H7 (cell line): Measurements from ENCODE around the gene INSC. TPM values are rescaled to one million over a fixed set of nuclear protein-coding genes. Genes with fewer than 3 reads are reported as not detected.

Experiments used
- DNase-seq: peaks from one replicate; pipeline ENCODE4 v3.0.0; 2012
- H3K27me3 ChIP-seq: 2 replicates; pipeline ENCODE4 v1.6.0; 2011; ENCODE audit warnings: mild to moderate bottlenecking, low read length; ENCODE audit not compliant: control insufficient read depth, insufficient read depth
- H3K36me3 ChIP-seq: replicated peaks from 2 replicates; pipeline ENCODE4 v1.5.1; 2011; ENCODE audit warnings: low read length; ENCODE audit not compliant: control insufficient read depth, insufficient read depth
- H3K4me3 ChIP-seq: 2 replicates; pipeline ENCODE4 v1.5.1; 2011; ENCODE audit warnings: low read depth, mild to moderate bottlenecking, control low read depth, low read length, moderate library complexity; ENCODE audit not compliant: insufficient read depth
- total RNA-seq: library from RNA; depleted of rRNA; stranded (reverse); fragments of >200 nt; shearing (Covaris generic); gene quantifications from 2 replicates; pipeline ENCODE4 v1.2.3, GENCODE V29; 2014

Gene INSC
- total RNA-seq, 1 experiment from 2014 or later = not detected

- Histone ChIP-seq H3K27me3 (no peaks in the 10 kb centered on the region; the same call in 1 of the 2 replicates), H3K36me3 (no peaks in the 10 kb centered on the region), H3K4me3 (no peak overlapping the region)
- DNase-seq = peak; percentile 69
Observed at GRCh38 chr11:15101072-15101709, 13.5 kb upstream of the INSC start.

- no peaks in the 10 kb centered on the region for H3K27me3 ChIP-seq
- no peaks in the 10 kb centered on the region for H3K36me3 ChIP-seq
- no peak for DNase-seq
- H3K4me3 ChIP-seq = no peak overlapping the region
Observed at GRCh38 chr11:15104166-15104565, 10.6 kb upstream of the INSC start.

GRCh38 chr11:15106201-15106965 lies 8.3 kb upstream of the INSC start:
- Histone ChIP-seq H3K36me3 (no peaks in the 10 kb centered on the region), H3K27me3 (no peaks in the 10 kb centered on the region), H3K4me3 (no peak overlapping the region)
- no peak for DNase-seq

- no peak for DNase-seq
- Histone ChIP-seq H3K27me3 (peaks cover 2% of the 10 kb centered on the region; the same call in 1 of the 2 replicates), H3K4me3 (no peak overlapping the region), H3K36me3 (no peaks in the 10 kb centered on the region)
Observed at GRCh38 chr11:15107730-15108515, 6.8 kb upstream of the INSC start.

- H3K27me3 ChIP-seq = peaks cover 9% of the 10 kb centered on the region
- H3K36me3 ChIP-seq = no peaks in the 10 kb centered on the region
- no peak overlapping the region for H3K4me3 ChIP-seq
- DNase-seq = no peak
Observed at GRCh38 chr11:15108592-15109130, 6.1 kb upstream of the INSC start.

GRCh38 chr11:15109602-15110001 lies 5.1 kb upstream of the INSC start:
- peaks cover 17% of the 10 kb centered on the region for H3K27me3 ChIP-seq
- H3K4me3 ChIP-seq = no peak overlapping the region
- no peak for DNase-seq
- H3K36me3 ChIP-seq = no peaks in the 10 kb centered on the region

GRCh38 chr11:15111215-15111614 lies 3.5 kb upstream of the INSC start:
- Histone ChIP-seq H3K27me3 (peaks cover 25% of the 10 kb centered on the region), H3K36me3 (no peaks in the 10 kb centered on the region), H3K4me3 (no peak overlapping the region)
- DNase-seq = no peak

- no peak for DNase-seq
- Histone ChIP-seq H3K4me3 (no peak overlapping the region), H3K27me3 (peaks cover 25% of the 10 kb centered on the region), H3K36me3 (no peaks in the 10 kb centered on the region)
Observed at GRCh38 chr11:15112131-15112541, 2.6 kb upstream of the INSC start.

GRCh38 chr11:15113381-15113780 lies 1.3 kb upstream of the INSC start:
- H3K36me3 ChIP-seq = no peaks in the 10 kb centered on the region
- no peak for DNase-seq
- peaks cover 25% of the 10 kb centered on the region for H3K27me3 ChIP-seq
- no peak overlapping the region for H3K4me3 ChIP-seq

GRCh38 chr11:15115686-15116085 lies 963 bp downstream of the INSC start:
- DNase-seq = no peak
- Histone ChIP-seq H3K4me3 (no peak overlapping the region), H3K27me3 (peaks cover 25% of the 10 kb centered on the region), H3K36me3 (no peaks in the 10 kb centered on the region)

GRCh38 chr11:15117751-15118150 lies 3.0 kb downstream of the INSC start:
- H3K4me3 ChIP-seq = no peak overlapping the region
- peaks cover 25% of the 10 kb centered on the region for H3K27me3 ChIP-seq
- no peaks in the 10 kb centered on the region for H3K36me3 ChIP-seq
- DNase-seq = no peak

- H3K4me3 ChIP-seq = no peak overlapping the region
- H3K27me3 ChIP-seq = peaks cover 19% of the 10 kb centered on the region
- no peaks in the 10 kb centered on the region for H3K36me3 ChIP-seq
- DNase-seq = no peak
Observed at GRCh38 chr11:15118431-15118830, 3.7 kb downstream of the INSC start.

- Histone ChIP-seq H3K4me3 (no peak overlapping the region), H3K36me3 (no peaks in the 10 kb centered on the region), H3K27me3 (peaks cover 11% of the 10 kb centered on the region)
- no peak for DNase-seq
Observed at GRCh38 chr11:15119352-15119751, 4.6 kb downstream of the INSC start.

- peaks cover 8% of the 10 kb centered on the region for H3K27me3 ChIP-seq
Observed at GRCh38 chr11:15119826-15120225, 5.1 kb downstream of the INSC start.

More at GRCh38 chr11:15119826-15120225, 5.1 kb downstream of the INSC start:
- H3K36me3 ChIP-seq = no peaks in the 10 kb centered on the region
- no peak overlapping the region for H3K4me3 ChIP-seq
- DNase-seq = no peak
